ENCODE measurements around the gene VPREB1. TPM values are rescaled to one million over a fixed set of nuclear protein-coding genes. Genes with fewer than 3 reads are reported as not detected.
A peak's percentile ranks its signal among the peaks of the same experiment; 100 is the strongest.

Gene VPREB1
- polyA plus RNA-seq, 3 donors: not detected

- DNase-seq: no peak
- Histone ChIP-seq H3K9me3 (replicated peaks in 1 of 2; ENCODE audit: control insufficient read depth in 1 of 2, insufficient read depth in 1 of 2, low read length in 2 of 2) (no peaks in the 10 kb centered on the region), H3K36me3 (replicated peaks in 1 of 2; ENCODE audit: control insufficient read depth in 1 of 2, insufficient read depth in 2 of 2, low read length in 2 of 2) (no peaks in the 10 kb centered on the region), H2AFZ (ENCODE audit: insufficient read depth, low read depth, low read length, poor library complexity, severe bottlenecking) (no peak overlapping the region), H3K4me2 (replicated peaks; ENCODE audit: extremely low read depth, low read length, poor library complexity, severe bottlenecking) (no peak overlapping the region), H3K27me3 (ENCODE audit: control insufficient read depth in 2 of 2, insufficient read depth in 2 of 2, low read length in 2 of 2) (no peaks in the 10 kb centered on the region), H4K20me1 (ENCODE audit: insufficient read depth, low read length) (no peaks in the 10 kb centered on the region), H3K4me3 (replicated peaks in 1 of 3; ENCODE audit: low read depth in 2 of 3, low read length in 3 of 3) (no peak overlapping the region), H3K4me1 (ENCODE audit: control insufficient read depth in 1 of 2, insufficient read depth in 2 of 2, low read length in 2 of 2) (no peaks in the 10 kb centered on the region), H3K27ac (ENCODE audit: low read depth in 1 of 2, low read length in 2 of 2) (no peak overlapping the region), H3K79me2 (ENCODE audit: insufficient read depth, low read length) (no peaks in the 10 kb centered on the region), H3K9ac (ENCODE audit: insufficient read depth, low read length, poor library complexity, severe bottlenecking) (no peak overlapping the region)
- no peak overlapping the region for H3K4me3 Mint-ChIP-seq
- no peak for TF ChIP-seq CTCF (IDR thresholded peaks at IDR 0.05)
- no peaks in the 10 kb centered on the region for H3K9me3 Mint-ChIP-seq
- peak overlapping the region in 1 of 7 donors; percentile 9 for H3K27ac Mint-ChIP-seq
- peaks cover 0 to 13% (median 2%) of the 10 kb centered on the region in 3 donors for H3K27me3 Mint-ChIP-seq (ENCODE audit: low read depth in 3 of 3)
- 95% methylated on average over 4 of the region's 6 CpGs for WGBS (ENCODE audit: insufficient coverage)
- no peaks in the 10 kb centered on the region for H3K36me3 Mint-ChIP-seq
- H3K4me1 Mint-ChIP-seq: no peaks in the 10 kb centered on the region
- intact Hi-C loops (cut with micrococcal nuclease): no loop called here
Observed at GRCh38 chr22:22226448-22227187, 18.0 kb upstream of the VPREB1 start.

- Histone ChIP-seq H3K27me3 (ENCODE audit: control insufficient read depth in 2 of 2, insufficient read depth in 2 of 2, low read length in 2 of 2) (no peaks in the 10 kb centered on the region), H3K79me2 (ENCODE audit: insufficient read depth, low read length) (no peaks in the 10 kb centered on the region), H3K9me3 (replicated peaks in 1 of 2; ENCODE audit: control insufficient read depth in 1 of 2, insufficient read depth in 1 of 2, low read length in 2 of 2) (no peaks in the 10 kb centered on the region), H3K27ac (ENCODE audit: low read depth in 1 of 2, low read length in 2 of 2) (no peak overlapping the region), H3K9ac (ENCODE audit: insufficient read depth, low read length, poor library complexity, severe bottlenecking) (no peak overlapping the region), H3K4me1 (ENCODE audit: control insufficient read depth in 1 of 2, insufficient read depth in 2 of 2, low read length in 2 of 2) (no peaks in the 10 kb centered on the region), H4K20me1 (ENCODE audit: insufficient read depth, low read length) (no peaks in the 10 kb centered on the region), H2AFZ (ENCODE audit: insufficient read depth, low read depth, low read length, poor library complexity, severe bottlenecking) (no peak overlapping the region), H3K36me3 (replicated peaks in 1 of 2; ENCODE audit: control insufficient read depth in 1 of 2, insufficient read depth in 2 of 2, low read length in 2 of 2) (no peaks in the 10 kb centered on the region), H3K4me2 (replicated peaks; ENCODE audit: extremely low read depth, low read length, poor library complexity, severe bottlenecking) (no peak overlapping the region), H3K4me3 (replicated peaks in 1 of 3; ENCODE audit: low read depth in 2 of 3, low read length in 3 of 3) (no peak overlapping the region)
- no peak for DNase-seq
- intact Hi-C loops (cut with micrococcal nuclease): no loop called here
- Mint-ChIP-seq H3K27ac (no peak overlapping the region), H3K27me3 (ENCODE audit: low read depth in 3 of 3) (peaks cover 0 to 13% (median 2%) of the 10 kb centered on the region in 3 donors), H3K4me3 (no peak overlapping the region), H3K9me3 (no peaks in the 10 kb centered on the region), H3K4me1 (no peaks in the 10 kb centered on the region), H3K36me3 (no peaks in the 10 kb centered on the region)
- TF ChIP-seq CTCF (IDR thresholded peaks at IDR 0.05): no peak
- WGBS (ENCODE audit: insufficient coverage): 90% methylated on average over 2 of the region's 6 CpGs
Observed at GRCh38 chr22:22228421-22228820, 16.2 kb upstream of the VPREB1 start.
